ENCODE measurements around the gene ZDHHC6. TPM values are rescaled to one million over a fixed set of nuclear protein-coding genes. Genes with fewer than 3 reads are reported as not detected.

ZDHHC6 gene
- polyA plus RNA-seq, 1 experiment: 16.1 TPM

DNA sequence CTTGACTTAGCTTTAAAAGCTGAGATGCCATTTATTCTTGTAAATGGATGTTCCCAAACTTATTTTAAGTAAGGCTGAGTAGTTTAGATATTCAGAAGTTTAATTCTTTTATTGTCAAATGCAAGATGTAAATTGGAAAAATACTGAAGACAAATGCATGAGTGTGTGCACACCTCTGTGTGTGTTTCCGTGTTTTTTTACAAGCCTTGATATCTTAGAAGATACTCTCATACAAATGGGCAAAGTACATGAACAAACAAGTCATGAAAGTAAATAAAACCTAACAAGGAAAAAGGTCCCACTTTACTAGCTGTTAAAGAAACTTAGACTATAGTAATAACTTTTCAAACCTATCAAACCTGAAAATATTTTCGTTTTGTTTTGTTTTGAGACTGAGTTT is 43.8 kb downstream of the ZDHHC6 start:
- POLR2A ChIA-PET: no interaction called here
- CTCF ChIA-PET: interaction anchor here (1.0 kb wide), 1 partner anchor 70 kb away, joined by 3 read pairs; no protein-coding TSS in a partner anchor
- TF ChIP-seq, protein P1, sequence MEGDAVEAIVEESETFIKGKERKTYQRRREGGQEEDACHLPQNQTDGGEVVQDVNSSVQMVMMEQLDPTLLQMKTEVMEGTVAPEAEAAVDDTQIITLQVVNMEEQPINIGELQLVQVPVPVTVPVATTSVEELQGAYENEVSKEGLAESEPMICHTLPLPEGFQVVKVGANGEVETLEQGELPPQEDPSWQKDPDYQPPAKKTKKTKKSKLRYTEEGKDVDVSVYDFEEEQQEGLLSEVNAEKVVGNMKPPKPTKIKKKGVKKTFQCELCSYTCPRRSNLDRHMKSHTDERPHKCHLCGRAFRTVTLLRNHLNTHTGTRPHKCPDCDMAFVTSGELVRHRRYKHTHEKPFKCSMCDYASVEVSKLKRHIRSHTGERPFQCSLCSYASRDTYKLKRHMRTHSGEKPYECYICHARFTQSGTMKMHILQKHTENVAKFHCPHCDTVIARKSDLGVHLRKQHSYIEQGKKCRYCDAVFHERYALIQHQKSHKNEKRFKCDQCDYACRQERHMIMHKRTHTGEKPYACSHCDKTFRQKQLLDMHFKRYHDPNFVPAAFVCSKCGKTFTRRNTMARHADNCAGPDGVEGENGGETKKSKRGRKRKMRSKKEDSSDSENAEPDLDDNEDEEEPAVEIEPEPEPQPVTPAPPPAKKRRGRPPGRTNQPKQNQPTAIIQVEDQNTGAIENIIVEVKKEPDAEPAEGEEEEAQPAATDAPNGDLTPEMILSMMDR (IDR thresholded peaks at IDR 0.05; ENCODE audit: insufficient read depth, low read depth, low read length): no peak
- no peaks in the 10 kb centered on the region for H3K36me3 ChIP-seq (ENCODE audit: control insufficient read depth, insufficient read depth, low read length)
- no peak overlapping the region for H3K4me3 ChIP-seq (ENCODE audit: low read depth, low read length)
- H3K27me3 ChIP-seq (ENCODE audit: control insufficient read depth, insufficient read depth, low read length): no peaks in the 10 kb centered on the region
- no peak for DNase-seq (ENCODE audit: low read depth)

DNA sequence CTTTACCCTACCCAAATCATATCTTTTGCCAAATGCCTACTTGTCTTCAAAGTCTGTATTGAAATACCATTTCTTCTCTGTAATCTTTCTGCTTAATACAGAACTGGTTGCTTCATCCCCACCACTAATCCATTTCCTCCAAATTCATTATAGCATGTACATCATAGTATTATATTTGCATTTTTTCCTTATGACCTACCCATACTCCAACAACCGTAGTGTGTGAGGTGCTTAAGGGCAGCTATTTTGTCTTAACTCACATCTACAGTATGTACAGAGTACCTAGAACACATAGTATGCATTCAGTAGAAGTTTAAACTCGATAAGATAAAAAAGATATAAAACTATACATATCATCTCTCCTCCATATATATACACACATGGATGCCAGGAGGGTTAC is 49.1 kb downstream of the ZDHHC6 start:
- TF ChIP-seq, protein P1 (IDR thresholded peaks at IDR 0.05; ENCODE audit: insufficient read depth, low read depth, low read length): no peak
- Histone ChIP-seq H3K27me3 (ENCODE audit: control insufficient read depth, insufficient read depth, low read length) (no peaks in the 10 kb centered on the region), H3K4me3 (ENCODE audit: low read depth, low read length) (no peak overlapping the region), H3K36me3 (ENCODE audit: control insufficient read depth, insufficient read depth, low read length) (no peaks in the 10 kb centered on the region)
- POLR2A ChIA-PET: no interaction called here
- CTCF ChIA-PET: interaction anchor here (1.1 to 1.6 kb wide), 2 partner anchors 10 to 24 kb away, joined by 3 to 4 read pairs; no protein-coding TSS in a partner anchor
- DNase-seq (ENCODE audit: low read depth): no peak

DNA sequence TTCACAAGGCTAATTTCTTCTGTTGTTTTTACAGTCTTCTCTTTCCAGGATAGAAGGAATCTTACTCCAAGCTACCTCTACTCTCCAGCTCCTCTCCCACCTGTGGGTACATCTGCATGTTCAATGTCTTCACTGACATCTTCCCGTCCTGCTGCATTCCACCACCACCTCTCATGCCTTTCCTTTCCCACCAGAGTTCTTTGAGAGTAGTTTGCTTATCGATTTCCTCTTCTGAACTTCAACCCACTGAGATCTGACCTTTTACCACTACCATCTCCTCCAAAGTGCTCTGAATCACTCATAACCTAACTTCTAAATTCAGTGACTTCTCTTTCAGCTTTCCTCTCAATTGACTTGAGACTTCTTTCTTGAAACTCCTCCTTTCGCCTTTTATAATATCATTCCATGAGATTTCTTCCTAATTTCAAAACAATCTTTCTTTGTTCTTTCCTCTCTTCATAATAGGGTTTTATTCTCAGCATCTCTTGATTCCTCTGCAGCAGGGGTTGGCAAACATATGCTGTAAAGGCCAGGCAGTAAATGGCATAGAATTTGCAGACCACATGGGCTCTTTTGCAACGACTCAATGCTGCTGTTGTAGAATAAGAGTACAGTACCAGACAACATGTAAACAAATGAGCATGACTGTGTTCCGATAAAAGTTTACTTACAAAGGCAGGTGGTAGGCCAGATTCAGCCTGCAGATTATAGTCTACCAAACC is 50.7 kb downstream of the ZDHHC6 start:
- CTCF ChIA-PET: interaction anchor here (0.5 to 1.6 kb wide), 4 partner anchors 9 to 44 kb away, joined by 3 to 5 read pairs (median 4); no protein-coding TSS in a partner anchor
- Histone ChIP-seq H3K4me3 (ENCODE audit: low read depth, low read length) (no peak overlapping the region), H3K27me3 (ENCODE audit: control insufficient read depth, insufficient read depth, low read length) (no peaks in the 10 kb centered on the region), H3K36me3 (ENCODE audit: control insufficient read depth, insufficient read depth, low read length) (no peaks in the 10 kb centered on the region)
- DNase-seq (ENCODE audit: low read depth): no peak
- POLR2A ChIA-PET: no interaction called here
- TF ChIP-seq, protein P1 (IDR thresholded peaks at IDR 0.05; ENCODE audit: insufficient read depth, low read depth, low read length): no peak

DNA sequence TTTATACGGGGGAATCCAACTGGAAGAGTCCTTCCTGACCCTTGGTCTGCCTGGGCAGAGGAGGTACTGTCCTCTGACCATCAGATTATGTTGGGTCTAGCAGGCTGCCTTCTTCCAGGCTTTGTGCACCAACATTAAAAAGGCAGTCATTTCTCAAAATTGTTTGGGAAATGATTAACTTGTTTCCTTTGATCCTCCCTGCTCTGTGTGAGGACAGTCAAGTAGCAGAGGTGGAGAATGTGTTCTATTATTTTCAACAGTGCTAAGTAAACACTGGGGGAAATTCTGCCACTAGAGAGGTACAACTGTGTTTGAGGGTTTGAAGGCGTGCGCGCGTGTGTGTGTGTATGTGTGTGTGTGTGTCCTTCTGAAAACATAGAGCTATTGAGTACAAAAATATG is 52.2 kb downstream of the ZDHHC6 start:
- CTCF ChIA-PET: no interaction called here
- H3K4me3 ChIP-seq (ENCODE audit: low read depth, low read length): no peak overlapping the region
- H3K36me3 ChIP-seq (ENCODE audit: control insufficient read depth, insufficient read depth, low read length): no peaks in the 10 kb centered on the region
- POLR2A ChIA-PET: no interaction called here
- no peak for DNase-seq (ENCODE audit: low read depth)
- H3K27me3 ChIP-seq (ENCODE audit: control insufficient read depth, insufficient read depth, low read length): no peaks in the 10 kb centered on the region
- TF ChIP-seq, protein P1 (IDR thresholded peaks at IDR 0.05; ENCODE audit: insufficient read depth, low read depth, low read length): no peak

DNA sequence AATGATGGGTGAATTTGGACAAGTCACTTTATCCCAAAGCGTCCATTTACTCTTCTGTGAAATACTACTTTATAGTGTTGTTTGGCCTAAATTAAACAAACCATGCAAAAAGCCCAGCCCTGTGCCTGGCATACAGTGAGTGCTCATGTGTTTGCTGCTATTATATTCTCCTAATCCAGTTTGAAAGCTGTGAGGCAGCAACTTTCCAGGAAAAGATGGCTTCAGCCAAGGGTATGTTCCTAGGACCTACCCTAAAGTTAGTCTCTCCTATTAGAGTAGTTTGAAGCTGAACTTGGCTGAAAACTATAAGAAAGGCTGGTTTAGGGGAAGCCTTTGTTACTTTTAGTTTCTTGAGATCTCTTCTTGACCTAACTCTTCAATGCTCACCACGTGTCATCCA is 52.9 kb downstream of the ZDHHC6 start:
- no peaks in the 10 kb centered on the region for H3K27me3 ChIP-seq (ENCODE audit: control insufficient read depth, insufficient read depth, low read length)
- no peak overlapping the region for H3K4me3 ChIP-seq (ENCODE audit: low read depth, low read length)
- TF ChIP-seq, protein P1 (IDR thresholded peaks at IDR 0.05; ENCODE audit: insufficient read depth, low read depth, low read length): no peak
- no peaks in the 10 kb centered on the region for H3K36me3 ChIP-seq (ENCODE audit: control insufficient read depth, insufficient read depth, low read length)
- DNase-seq (ENCODE audit: low read depth): no peak
- ChIA-PET CTCF (no interaction called here), POLR2A (no interaction called here)
